ENCODE data around the gene ZDHHC6.
A peak's percentile ranks its signal among the peaks of the same experiment; 100 is the strongest.

ZDHHC6 gene

GRCh38 chr10:112446055-112446854 is 459 bp downstream of the ZDHHC6 start:
- peak overlapping the region; percentile 71; the same call in 1 of the 2 replicates for H3K27ac ChIP-seq (ENCODE audit: low read length)
- H3K4me3 ChIP-seq (ENCODE audit: low read length): peak overlapping the region; percentile 99
- no peaks in the 10 kb centered on the region for H3K27me3 ChIP-seq (replicated peaks; ENCODE audit: insufficient read depth, low read length)
- H4K20me1 ChIP-seq (ENCODE audit: insufficient read depth, low read length): no peaks in the 10 kb centered on the region
- DNase-seq: no peak
- peak overlapping the region; percentile 53 for H3K4me2 ChIP-seq (ENCODE audit: low read depth, low read length)
- H3K9me3 ChIP-seq (replicated peaks; ENCODE audit: insufficient read depth, low read length): no peaks in the 10 kb centered on the region
- H3K9me2 ChIP-seq (replicated peaks; ENCODE audit: insufficient read depth, low read length): no peaks in the 10 kb centered on the region
- no peaks in the 10 kb centered on the region for H3K36me3 ChIP-seq (replicated peaks; ENCODE audit: insufficient read depth, low read length)
- TF ChIP-seq, protein P1, sequence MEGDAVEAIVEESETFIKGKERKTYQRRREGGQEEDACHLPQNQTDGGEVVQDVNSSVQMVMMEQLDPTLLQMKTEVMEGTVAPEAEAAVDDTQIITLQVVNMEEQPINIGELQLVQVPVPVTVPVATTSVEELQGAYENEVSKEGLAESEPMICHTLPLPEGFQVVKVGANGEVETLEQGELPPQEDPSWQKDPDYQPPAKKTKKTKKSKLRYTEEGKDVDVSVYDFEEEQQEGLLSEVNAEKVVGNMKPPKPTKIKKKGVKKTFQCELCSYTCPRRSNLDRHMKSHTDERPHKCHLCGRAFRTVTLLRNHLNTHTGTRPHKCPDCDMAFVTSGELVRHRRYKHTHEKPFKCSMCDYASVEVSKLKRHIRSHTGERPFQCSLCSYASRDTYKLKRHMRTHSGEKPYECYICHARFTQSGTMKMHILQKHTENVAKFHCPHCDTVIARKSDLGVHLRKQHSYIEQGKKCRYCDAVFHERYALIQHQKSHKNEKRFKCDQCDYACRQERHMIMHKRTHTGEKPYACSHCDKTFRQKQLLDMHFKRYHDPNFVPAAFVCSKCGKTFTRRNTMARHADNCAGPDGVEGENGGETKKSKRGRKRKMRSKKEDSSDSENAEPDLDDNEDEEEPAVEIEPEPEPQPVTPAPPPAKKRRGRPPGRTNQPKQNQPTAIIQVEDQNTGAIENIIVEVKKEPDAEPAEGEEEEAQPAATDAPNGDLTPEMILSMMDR (IDR thresholded peaks at IDR 0.05; ENCODE audit: low read length): no peak
- TF ChIP-seq EZH2phosphoT487 (IDR thresholded peaks at IDR 0.05; ENCODE audit: low read length): no peak
- peaks cover 53% of the 10 kb centered on the region for H3K79me2 ChIP-seq (ENCODE audit: low read length)
- H2AFZ ChIP-seq (ENCODE audit: low read length): peak overlapping the region; percentile 100
- peaks cover 6% of the 10 kb centered on the region; the same call in 1 of the 2 replicates for H3K4me1 ChIP-seq (ENCODE audit: low read length)
- H3K9ac ChIP-seq (ENCODE audit: low read length): peak overlapping the region; percentile 95
- no peaks in the 10 kb centered on the region for H3F3A ChIP-seq (ENCODE audit: insufficient read depth, low read length)

GRCh38 chr10:112442063-112442462 is 4.7 kb downstream of the ZDHHC6 start:
- Histone ChIP-seq H3K4me1 (ENCODE audit: low read length) (peaks cover 6% of the 10 kb centered on the region; the same call in 1 of the 2 replicates), H2AFZ (ENCODE audit: low read length) (no peak overlapping the region), H3K27me3 (replicated peaks; ENCODE audit: insufficient read depth, low read length) (no peaks in the 10 kb centered on the region), H3K9me2 (replicated peaks; ENCODE audit: insufficient read depth, low read length) (no peaks in the 10 kb centered on the region), H3K9me3 (replicated peaks; ENCODE audit: insufficient read depth, low read length) (no peaks in the 10 kb centered on the region), H4K20me1 (ENCODE audit: insufficient read depth, low read length) (no peaks in the 10 kb centered on the region), H3K4me2 (ENCODE audit: low read depth, low read length) (no peak overlapping the region), H3F3A (ENCODE audit: insufficient read depth, low read length) (no peaks in the 10 kb centered on the region), H3K36me3 (replicated peaks; ENCODE audit: insufficient read depth, low read length) (no peaks in the 10 kb centered on the region), H3K27ac (ENCODE audit: low read length) (no peak overlapping the region), H3K79me2 (ENCODE audit: low read length) (peaks cover 17% of the 10 kb centered on the region), H3K9ac (ENCODE audit: low read length) (no peak overlapping the region), H3K4me3 (ENCODE audit: low read length) (no peak overlapping the region)
- DNase-seq: no peak
- TF ChIP-seq EZH2 (optimal IDR thresholded peaks at IDR 0.05; ENCODE audit: low read depth, low read length): no peak
- TF ChIP-seq, protein P1 (IDR thresholded peaks at IDR 0.05; ENCODE audit: low read length): no peak
- no peak for TF ChIP-seq EZH2phosphoT487 (IDR thresholded peaks at IDR 0.05; ENCODE audit: low read length)

DNA sequence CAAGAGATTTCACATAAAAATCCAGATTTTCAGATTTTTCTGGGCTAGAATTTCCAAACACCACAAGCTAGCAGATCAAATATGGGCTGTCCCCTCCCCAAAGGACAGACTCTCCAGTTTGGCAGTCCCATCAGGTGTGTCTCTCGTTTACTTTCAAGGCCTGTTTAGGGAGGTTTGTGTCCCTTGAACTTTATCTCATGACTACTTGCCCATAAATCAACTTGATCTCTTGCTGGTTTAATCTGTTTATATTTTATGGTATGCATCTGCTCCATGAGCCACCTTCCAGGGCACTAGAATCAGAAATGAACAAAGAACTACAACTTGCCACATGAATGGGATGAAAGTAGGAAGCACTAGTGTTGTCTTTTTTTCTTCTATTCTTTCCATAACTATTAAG is 5.2 kb downstream of the ZDHHC6 start:
- no peak overlapping the region for H3K4me2 ChIP-seq (ENCODE audit: low read depth, low read length)
- H3K27me3 ChIP-seq (replicated peaks; ENCODE audit: insufficient read depth, low read length): no peaks in the 10 kb centered on the region
- no peak overlapping the region for H3K27ac ChIP-seq (ENCODE audit: low read length)
- H3K4me3 ChIP-seq (ENCODE audit: low read length): no peak overlapping the region
- no peak overlapping the region for H3K9ac ChIP-seq (ENCODE audit: low read length)
- no peak overlapping the region for H2AFZ ChIP-seq (ENCODE audit: low read length)
- no peaks in the 10 kb centered on the region for H3K9me2 ChIP-seq (replicated peaks; ENCODE audit: insufficient read depth, low read length)
- H4K20me1 ChIP-seq (ENCODE audit: insufficient read depth, low read length): no peaks in the 10 kb centered on the region
- H3K9me3 ChIP-seq (replicated peaks; ENCODE audit: insufficient read depth, low read length): no peaks in the 10 kb centered on the region
- H3K79me2 ChIP-seq (ENCODE audit: low read length): peaks cover 14% of the 10 kb centered on the region
- DNase-seq: no peak
- no peaks in the 10 kb centered on the region for H3K36me3 ChIP-seq (replicated peaks; ENCODE audit: insufficient read depth, low read length)
- TF ChIP-seq, protein P1 (IDR thresholded peaks at IDR 0.05; ENCODE audit: low read length): no peak
- no peak for TF ChIP-seq EZH2phosphoT487 (IDR thresholded peaks at IDR 0.05; ENCODE audit: low read length)
- no peak for TF ChIP-seq EZH2 (optimal IDR thresholded peaks at IDR 0.05; ENCODE audit: low read depth, low read length)
- H3K4me1 ChIP-seq (ENCODE audit: low read length): peaks cover 6% of the 10 kb centered on the region; the same call in 1 of the 2 replicates
- no peaks in the 10 kb centered on the region for H3F3A ChIP-seq (ENCODE audit: insufficient read depth, low read length)
